Neural progenitor cell (in vitro differentiated cells): Measurements from ENCODE around the gene CHIT1.
"Not testable (repeated sequence)": the region's sequence is repeated elsewhere in the genome, so short reads cannot be mapped to it uniquely, and the experiment has no call there.

ENCODE experiments used
- EZH2 ChIP-seq: fragments of 200-600 bp; sonication (generic); IDR thresholded peaks from 2 replicates; pipeline ENCODE4 v1.6.1; 2017; ENCODE audit warnings: antibody characterized with exemption, mild to moderate bottlenecking, moderate library complexity
- TF ChIP-seq, protein P1 (sequence below): fragments of 200-600 bp; sonication (generic); IDR thresholded peaks from 2 replicates; pipeline ENCODE4 v1.5.1; 2017; ENCODE audit warnings: antibody characterized with exemption, mild to moderate bottlenecking

DNA sequence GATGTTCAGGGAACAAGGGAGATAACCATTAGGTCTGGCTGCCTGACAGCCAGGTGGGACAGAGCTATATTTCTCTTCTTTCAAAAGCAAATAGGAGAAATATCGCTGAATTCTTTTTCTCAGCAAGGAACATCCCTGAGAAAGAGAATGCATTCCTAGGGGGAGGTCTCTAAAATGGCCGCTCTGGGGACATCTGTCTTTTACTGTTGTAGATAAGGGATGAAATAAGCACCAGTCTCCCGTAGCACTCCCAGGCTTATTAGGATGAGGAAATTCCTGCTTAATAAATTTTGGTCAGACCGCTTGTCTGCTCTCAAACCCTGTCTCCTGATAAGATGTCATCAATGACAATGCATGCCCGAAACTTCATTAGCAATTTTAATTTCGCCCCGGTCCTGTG lies 5.4 kb upstream of the CHIT1 start:
- TF ChIP-seq, protein P1, sequence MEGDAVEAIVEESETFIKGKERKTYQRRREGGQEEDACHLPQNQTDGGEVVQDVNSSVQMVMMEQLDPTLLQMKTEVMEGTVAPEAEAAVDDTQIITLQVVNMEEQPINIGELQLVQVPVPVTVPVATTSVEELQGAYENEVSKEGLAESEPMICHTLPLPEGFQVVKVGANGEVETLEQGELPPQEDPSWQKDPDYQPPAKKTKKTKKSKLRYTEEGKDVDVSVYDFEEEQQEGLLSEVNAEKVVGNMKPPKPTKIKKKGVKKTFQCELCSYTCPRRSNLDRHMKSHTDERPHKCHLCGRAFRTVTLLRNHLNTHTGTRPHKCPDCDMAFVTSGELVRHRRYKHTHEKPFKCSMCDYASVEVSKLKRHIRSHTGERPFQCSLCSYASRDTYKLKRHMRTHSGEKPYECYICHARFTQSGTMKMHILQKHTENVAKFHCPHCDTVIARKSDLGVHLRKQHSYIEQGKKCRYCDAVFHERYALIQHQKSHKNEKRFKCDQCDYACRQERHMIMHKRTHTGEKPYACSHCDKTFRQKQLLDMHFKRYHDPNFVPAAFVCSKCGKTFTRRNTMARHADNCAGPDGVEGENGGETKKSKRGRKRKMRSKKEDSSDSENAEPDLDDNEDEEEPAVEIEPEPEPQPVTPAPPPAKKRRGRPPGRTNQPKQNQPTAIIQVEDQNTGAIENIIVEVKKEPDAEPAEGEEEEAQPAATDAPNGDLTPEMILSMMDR: not testable (repeated sequence)
- TF ChIP-seq EZH2: not testable (repeated sequence)
